Stimulated activated effector memory CD8-positive, alpha-beta T cell treated with anti-CD3 and anti-CD28 coated beads, Interleukin-12 subunit alpha, Interleukin-12 subunit beta, amount 100 ng/mL, for 72 hours (primary cell): ENCODE results near the gene SMIM7.

Source experiments
- ATAC-seq: fragments of 150-1000 bp; cut with Tn5 transposase; 2 replicates; pipeline ENCODE4 v1.10.0; 2021
- DNase-seq, 2 donors: peaks; one replicate each; pipeline ENCODE4 v3.0.0; 2021 to 2022; ENCODE audit warnings: low spot score in 2 of 2
- H3K27ac Mint-ChIP-seq: one replicate; pipeline ENCODE4 v1.8.0; 2022; ENCODE audit warnings: mild to moderate bottlenecking, mixed read lengths
- H3K36me3 Mint-ChIP-seq: one replicate; pipeline ENCODE4 v1.8.0; 2022; ENCODE audit warnings: mild to moderate bottlenecking, mixed read lengths
- H3K4me1 Mint-ChIP-seq: one replicate; pipeline ENCODE4 v1.8.0; 2022; ENCODE audit warnings: mixed read lengths
- H3K4me3 Mint-ChIP-seq: one replicate; pipeline ENCODE4 v1.8.0; 2022; ENCODE audit warnings: mild to moderate bottlenecking, mixed read lengths
- H3K9me3 Mint-ChIP-seq: one replicate; pipeline ENCODE4 v1.8.0; 2022; ENCODE audit warnings: mixed read lengths

The SMIM7 gene

DNA sequence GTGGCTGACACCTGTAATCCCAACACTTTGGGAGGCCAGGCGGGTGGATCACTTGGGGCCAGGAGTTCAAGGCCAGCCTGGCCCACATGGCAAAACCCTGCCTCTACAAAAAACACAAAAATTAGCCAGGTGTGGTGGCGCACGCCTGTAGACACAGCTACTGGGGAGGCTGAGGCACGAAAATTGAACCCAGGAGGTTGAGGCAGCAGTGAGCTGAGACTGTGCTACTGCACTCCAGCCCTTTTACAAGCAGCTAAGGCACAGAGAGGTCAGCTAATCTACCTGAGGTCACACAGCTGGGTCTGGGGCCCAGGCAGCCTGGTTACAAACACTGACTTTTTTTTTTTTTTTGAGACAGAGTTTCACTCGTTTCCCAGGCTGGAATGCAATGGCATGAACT, 59.1 kb downstream of the SMIM7 start:
- H3K4me1 Mint-ChIP-seq, result peaks cover 57% of the 10 kb centered on the region
- H3K36me3 Mint-ChIP-seq, result peaks cover 25% of the 10 kb centered on the region
- DNase-seq (no peak), ATAC-seq (no peak)
- no peaks in the 10 kb centered on the region for H3K9me3 Mint-ChIP-seq
- H3K4me3 Mint-ChIP-seq, result no peak overlapping the region
- peak overlapping the region; percentile 74 for H3K27ac Mint-ChIP-seq

DNA sequence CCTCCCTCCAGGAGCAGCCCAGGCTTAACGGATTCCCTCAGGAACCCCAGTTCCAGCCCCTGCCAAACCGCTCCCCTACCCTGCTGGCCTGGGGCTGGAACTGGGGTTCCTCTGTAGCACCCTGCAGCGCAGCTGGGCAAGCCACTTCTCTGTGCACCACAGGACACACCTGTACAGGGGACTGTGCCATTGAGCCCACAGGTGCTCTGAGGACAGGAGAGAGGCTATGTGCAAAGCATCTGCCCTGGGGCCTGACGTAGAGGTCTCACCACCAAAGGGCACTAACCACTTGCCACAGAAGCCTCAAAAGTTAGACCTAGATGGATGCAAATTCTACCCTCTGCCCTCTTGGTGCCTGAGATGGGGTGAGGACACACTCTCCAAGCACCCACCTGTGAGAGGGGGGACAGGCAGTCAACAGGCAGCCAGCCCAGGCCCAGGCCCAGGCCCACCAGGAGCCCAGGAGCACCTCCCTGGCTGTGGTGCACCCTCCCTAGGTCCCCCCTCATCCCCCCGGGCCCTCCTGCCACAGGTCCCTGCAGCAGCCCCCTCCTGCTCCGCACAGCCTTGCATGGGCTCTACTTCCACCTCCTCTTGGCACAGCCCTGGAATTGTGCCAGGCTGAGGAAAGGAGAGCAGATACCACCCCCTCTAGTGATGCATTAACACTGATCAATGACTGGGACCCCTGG, 60.1 kb downstream of the SMIM7 start:
- no peak overlapping the region for H3K4me3 Mint-ChIP-seq
- peaks cover 58% of the 10 kb centered on the region for H3K4me1 Mint-ChIP-seq
- DNase-seq (no peak), ATAC-seq (no peak)
- peaks cover 27% of the 10 kb centered on the region for H3K36me3 Mint-ChIP-seq
- no peaks in the 10 kb centered on the region for H3K9me3 Mint-ChIP-seq
- peak overlapping the region; percentile 74 for H3K27ac Mint-ChIP-seq

DNA sequence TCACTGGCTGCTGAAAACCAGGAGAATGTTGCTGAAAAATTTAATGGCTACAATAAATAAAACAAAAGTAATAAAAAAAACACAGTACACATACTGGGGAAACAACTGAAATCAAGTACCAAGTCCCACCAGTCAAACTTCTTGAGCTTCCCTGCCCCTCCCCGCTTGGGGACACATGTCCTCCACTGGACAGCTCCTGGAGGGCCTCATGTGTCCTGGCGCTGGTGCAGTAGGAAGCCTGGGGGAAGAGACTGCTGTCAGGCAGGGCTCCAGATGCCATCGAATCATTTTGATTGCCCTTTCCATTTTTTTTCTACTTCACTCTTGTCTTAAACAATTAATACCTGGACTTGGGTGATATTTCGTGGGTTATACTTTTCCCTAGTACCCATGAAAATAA, 61.1 kb downstream of the SMIM7 start:
- Mint-ChIP-seq H3K9me3 (no peaks in the 10 kb centered on the region), H3K4me3 (no peak overlapping the region), H3K36me3 (peaks cover 29% of the 10 kb centered on the region), H3K27ac (no peak overlapping the region), H3K4me1 (peaks cover 61% of the 10 kb centered on the region)
- no peak for ATAC-seq
- no peak for DNase-seq

DNA sequence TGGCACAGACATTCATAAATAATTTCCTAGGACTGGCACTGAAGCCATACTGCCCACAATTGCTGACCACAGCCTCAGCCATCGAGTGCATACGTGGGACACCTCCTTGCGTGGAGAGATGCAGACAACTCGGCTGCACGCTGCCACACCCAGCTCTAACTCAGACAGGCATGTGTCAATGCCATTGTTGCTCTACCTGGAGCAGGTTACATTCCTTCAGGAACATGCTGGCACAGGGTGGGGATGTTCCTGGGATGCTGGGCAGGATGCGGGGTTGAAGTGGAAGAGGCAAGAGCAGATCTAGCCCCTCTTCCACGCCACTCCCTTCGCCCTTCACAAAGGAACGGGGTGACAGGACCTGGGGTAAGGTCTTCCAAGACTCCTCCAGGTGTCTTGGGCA, 63.5 kb downstream of the SMIM7 start:
- Mint-ChIP-seq H3K36me3 (peaks cover 23% of the 10 kb centered on the region), H3K27ac (no peak overlapping the region), H3K9me3 (no peaks in the 10 kb centered on the region), H3K4me1 (peaks cover 69% of the 10 kb centered on the region), H3K4me3 (no peak overlapping the region)
- DNase-seq, result no peak
- ATAC-seq, result no peak
